ENCODE data around the gene LONRF2. TPM values are rescaled to one million over a fixed set of nuclear protein-coding genes. Genes with fewer than 3 reads are reported as not detected.

LONRF2 gene
- total RNA-seq, 1 donor from 2014 or later, result not detected

DNA sequence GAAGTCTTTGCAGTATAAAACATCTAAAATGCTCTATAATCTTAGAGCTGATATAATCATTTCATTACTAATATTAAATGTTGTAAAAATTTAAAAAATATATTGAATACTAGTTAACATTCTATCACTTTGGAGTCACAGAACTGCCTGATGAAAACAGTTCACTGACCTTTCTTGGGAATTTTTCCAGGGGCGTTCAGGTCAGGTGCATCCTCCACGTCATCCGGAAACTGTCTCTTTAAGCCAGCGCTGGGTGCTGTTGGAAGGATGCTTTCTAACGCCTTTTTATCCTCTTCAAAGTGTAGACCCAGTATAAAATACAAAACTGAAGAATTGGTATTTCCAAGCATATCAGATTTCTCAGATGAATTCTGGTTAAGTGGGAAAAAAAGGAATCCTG is 22.8 kb downstream of the LONRF2 start:
- DNase-seq, result no peak

- DNase-seq, result no peak
Observed at GRCh38 chr2:100297511-100297910, 24.8 kb downstream of the LONRF2 start.

GRCh38 chr2:100294162-100294497 is 28.2 kb downstream of the LONRF2 start:
- DNase-seq, result no peak

GRCh38 chr2:100293341-100294161 is 28.8 kb downstream of the LONRF2 start:
- no peak for DNase-seq

GRCh38 chr2:100292022-100292580 is 30.2 kb downstream of the LONRF2 start:
- DNase-seq, result peak; percentile 15

- peak; percentile 62 for DNase-seq
Observed at GRCh38 chr2:100291152-100291970, 30.9 kb downstream of the LONRF2 start.

DNA sequence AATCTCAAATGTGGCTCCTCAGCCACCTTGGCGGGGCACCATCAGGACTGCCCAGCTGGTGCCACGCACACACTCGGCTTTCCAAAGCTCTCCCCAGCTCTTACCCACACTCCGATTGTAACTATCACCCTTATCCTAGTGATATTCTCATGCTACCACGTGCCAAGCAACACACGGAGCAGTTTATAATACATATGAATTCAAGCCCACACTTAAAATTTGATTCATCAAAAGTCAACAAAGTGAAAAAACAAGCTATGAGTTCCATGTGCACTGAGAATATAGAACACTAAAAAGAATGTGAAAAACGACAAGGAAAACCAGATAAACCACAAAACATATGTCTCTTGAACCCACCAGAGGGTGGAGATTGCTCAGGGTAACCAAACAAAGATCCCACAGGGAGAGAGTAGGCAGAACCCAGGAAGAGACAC is 31.6 kb downstream of the LONRF2 start:
- DNase-seq, result no peak

DNA sequence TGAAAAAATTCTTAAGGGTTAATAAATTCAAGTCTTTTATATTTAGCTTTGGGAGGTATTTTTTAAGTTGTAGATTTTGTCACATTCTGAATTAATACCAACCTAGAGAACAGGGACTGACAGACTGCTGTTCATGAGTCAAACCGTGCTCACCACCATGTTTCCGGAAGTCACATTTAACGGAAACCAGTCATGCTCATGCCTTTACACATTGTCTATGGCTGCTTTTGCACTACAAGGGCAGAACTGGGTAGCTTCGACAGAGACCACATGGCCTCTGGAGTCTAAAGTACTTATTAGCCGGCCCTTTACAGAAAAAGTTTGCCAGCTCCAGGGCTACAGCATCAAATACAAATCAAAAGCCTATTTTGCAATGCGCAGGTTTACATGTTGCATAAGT is 33.3 kb downstream of the LONRF2 start:
- DNase-seq, result peak; percentile 24

GRCh38 chr2:100286318-100286717 is 36.0 kb downstream of the LONRF2 start:
- DNase-seq, result no peak

- peak; percentile 60 for DNase-seq
Observed at GRCh38 chr2:100285691-100286090, 36.6 kb downstream of the LONRF2 start.

GRCh38 chr2:100285011-100285410 is 37.3 kb downstream of the LONRF2 start:
- no peak for DNase-seq

- peak; percentile 7 for DNase-seq
Observed at GRCh38 chr2:100283724-100284501, 38.4 kb downstream of the LONRF2 start.

- DNase-seq, result no peak
Observed at GRCh38 chr2:100281521-100282438, 40.5 kb downstream of the LONRF2 start.

- DNase-seq, result no peak
Observed at GRCh38 chr2:100279586-100280534, 42.4 kb downstream of the LONRF2 start.

- DNase-seq, result no peak
Observed at GRCh38 chr2:100278986-100279385, 43.3 kb downstream of the LONRF2 start.

DNA sequence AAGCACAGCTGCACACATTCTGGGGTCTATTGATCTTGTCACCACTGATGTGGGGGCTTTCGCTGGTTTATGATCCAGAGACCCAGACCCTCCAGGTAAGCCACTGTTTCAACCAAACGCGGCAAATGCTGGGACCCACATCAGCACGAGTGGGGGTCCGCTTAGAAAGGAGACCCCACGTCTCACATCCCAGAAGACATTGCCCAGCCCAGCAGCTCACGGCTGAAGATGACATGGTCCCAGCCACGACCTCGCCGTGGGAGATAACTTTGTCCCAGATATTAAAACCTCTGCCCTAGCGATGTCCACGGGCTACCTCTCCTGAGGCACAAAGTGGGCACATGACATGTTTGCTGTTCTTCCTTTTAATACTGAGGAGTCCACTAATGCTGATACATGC is 43.8 kb downstream of the LONRF2 start:
- DNase-seq, result no peak

DNA sequence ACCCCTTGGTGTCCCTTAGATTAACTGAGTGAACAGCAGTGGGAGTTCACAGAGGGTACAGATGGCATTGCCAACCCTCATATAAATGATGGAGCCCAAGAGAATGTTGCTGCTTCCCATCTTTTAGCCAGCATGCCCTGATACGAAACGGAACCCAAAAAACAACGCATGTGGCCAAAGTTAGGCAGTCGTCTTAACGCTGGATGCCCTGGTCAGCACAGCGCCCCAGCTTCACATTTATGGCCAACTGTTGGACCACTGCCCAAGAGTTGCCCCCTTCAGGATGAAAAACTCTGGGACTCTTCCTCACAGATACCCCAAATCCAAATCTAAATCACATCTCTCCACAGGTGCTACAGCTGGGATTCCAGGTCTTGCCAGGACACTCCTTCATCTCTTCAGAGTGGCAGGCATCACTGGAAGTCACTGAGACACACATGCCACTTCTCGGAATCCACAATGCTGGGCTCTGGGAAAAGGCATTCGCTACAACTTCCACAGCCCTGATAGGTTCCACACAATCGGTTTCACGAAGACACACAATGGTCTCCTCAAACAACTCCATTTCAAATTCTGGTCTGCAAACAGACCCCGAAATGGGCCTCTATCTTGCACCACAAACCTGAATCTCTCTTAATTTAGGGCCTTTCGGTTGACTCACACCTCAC is 44.6 kb downstream of the LONRF2 start:
- no peak for DNase-seq

GRCh38 chr2:100276716-100277115 is 45.6 kb downstream of the LONRF2 start:
- no peak for DNase-seq

DNA sequence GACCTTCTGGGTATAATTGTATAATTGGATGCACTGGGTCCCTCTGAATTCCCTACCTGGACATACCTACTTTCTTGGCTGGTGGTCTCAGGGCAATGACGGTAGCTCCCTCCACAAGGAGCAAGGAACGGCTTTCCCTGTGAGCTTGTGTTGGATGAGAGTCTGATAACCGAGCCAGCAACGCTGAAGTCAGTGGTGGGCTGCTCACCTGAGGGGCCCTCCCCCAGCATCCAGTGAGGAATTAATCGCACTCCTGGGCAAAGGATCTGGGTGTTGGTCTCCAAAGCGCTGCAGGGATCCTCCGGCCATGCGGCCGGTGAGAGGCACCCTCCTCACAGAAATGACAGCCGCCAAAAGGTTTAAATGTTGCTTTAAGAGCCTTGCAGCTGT is 47.1 kb downstream of the LONRF2 start:
- no peak for DNase-seq
